PC-9 (cell line): ENCODE data around the gene CPAMD8.

Source experiments
- EZH2 ChIP-seq: fragments of 200-600 bp; sonication (generic); IDR thresholded peaks from 2 replicates; pipeline ENCODE4 v1.8.0; 2017; ENCODE audit warnings: antibody characterized with exemption, low read depth
- TF ChIP-seq, protein P1 (sequence below): fragments of 200-600 bp; sonication (generic); conservative IDR thresholded peaks from 2 replicates; pipeline ENCODE4 v1.6.1; 2017; ENCODE audit warnings: mixed run types, antibody characterized with exemption, mild to moderate bottlenecking, moderate library complexity

DNA sequence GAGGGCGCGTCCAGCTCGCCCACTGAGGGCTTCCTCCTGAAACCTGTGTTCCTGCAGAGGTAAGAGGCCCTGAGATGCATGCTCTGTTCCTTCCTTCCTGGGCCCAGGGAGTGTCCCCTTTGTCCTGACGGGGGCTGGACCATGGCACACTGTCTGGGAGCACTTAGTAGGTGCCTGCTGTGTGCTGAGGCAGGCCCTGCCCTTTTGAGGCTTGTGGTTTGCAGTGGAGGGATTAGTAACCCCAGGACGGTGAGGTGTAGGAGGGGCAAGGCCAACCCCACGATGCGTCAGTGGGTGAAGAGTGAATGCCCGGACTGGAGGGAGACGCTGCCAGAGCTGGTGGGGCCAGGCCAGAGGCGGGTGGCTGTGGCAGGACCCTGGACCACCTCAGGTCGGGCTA, 149.0 kb downstream of the CPAMD8 start:
- TF ChIP-seq, protein P1, sequence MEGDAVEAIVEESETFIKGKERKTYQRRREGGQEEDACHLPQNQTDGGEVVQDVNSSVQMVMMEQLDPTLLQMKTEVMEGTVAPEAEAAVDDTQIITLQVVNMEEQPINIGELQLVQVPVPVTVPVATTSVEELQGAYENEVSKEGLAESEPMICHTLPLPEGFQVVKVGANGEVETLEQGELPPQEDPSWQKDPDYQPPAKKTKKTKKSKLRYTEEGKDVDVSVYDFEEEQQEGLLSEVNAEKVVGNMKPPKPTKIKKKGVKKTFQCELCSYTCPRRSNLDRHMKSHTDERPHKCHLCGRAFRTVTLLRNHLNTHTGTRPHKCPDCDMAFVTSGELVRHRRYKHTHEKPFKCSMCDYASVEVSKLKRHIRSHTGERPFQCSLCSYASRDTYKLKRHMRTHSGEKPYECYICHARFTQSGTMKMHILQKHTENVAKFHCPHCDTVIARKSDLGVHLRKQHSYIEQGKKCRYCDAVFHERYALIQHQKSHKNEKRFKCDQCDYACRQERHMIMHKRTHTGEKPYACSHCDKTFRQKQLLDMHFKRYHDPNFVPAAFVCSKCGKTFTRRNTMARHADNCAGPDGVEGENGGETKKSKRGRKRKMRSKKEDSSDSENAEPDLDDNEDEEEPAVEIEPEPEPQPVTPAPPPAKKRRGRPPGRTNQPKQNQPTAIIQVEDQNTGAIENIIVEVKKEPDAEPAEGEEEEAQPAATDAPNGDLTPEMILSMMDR: no peak
- no peak for TF ChIP-seq EZH2
